ENCODE measurements around the gene DNLZ. TPM values are rescaled to one million over a fixed set of nuclear protein-coding genes. Genes with fewer than 3 reads are reported as not detected.

Gene DNLZ
- total RNA-seq, 4 donors from 2014 or later: 5.6 to 19.8 (median 13.5) TPM

- no peak for TF ChIP-seq POLR2A (IDR thresholded peaks at IDR 0.05)
- TF ChIP-seq CTCF (IDR thresholded peaks at IDR 0.05): no peak
- DNase-seq: no peak
- H3K27me3 ChIP-seq: no peaks in the 10 kb centered on the region
- H3K4me1 ChIP-seq: peaks cover 0 to 23% (median 9%) of the 10 kb centered on the region in 4 donors
- peaks cover 0 to 65% (median 0%) of the 10 kb centered on the region in 3 donors for H3K36me3 ChIP-seq
- no peak overlapping the region for H3K27ac ChIP-seq
- H3K9me3 ChIP-seq: no peaks in the 10 kb centered on the region
- H3K4me3 ChIP-seq: no peak overlapping the region
Measured at GRCh38 chr9:136395020-136395340, 31.4 kb upstream of the DNLZ start.

DNA sequence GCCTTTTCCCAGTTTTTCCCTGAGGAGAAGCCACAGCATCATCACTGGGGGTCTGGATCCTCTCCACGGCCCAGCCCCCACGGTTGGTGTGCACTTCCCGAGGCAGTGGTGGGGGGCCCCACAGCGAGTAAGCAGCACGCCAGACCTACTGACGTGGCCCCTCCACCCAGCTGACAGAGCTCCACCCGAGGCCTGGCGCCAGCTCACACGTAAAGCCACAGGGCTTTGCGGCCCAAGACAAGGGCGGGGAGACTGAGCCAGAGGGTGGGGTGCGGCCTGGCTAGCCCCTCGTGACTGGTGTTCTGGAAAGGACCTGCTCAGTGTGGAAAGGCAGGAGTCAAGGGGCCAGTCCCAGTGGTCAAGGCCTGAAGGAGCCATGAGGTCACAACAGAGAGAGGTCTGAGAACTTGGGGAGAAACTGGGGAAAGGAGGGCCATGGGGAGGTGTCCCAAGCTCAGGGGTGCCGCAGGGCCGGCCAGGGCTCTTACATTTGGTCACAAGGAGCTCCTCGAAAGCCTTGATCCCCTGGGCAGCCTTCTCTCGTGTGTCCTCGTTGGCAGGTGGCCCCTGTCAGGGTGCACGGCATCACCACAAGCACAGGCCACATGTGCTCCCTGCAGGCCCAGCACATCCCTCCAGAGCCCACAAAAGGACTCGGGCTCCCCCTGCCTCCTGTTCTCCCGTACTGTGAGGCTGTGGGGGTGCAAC, 30.9 kb upstream of the DNLZ start:
- Histone ChIP-seq H3K9me3 (no peaks in the 10 kb centered on the region), H3K4me1 (peaks cover 0 to 22% (median 8%) of the 10 kb centered on the region in 4 donors), H3K27ac (no peak overlapping the region), H3K4me3 (no peak overlapping the region), H3K36me3 (peaks cover 0 to 70% (median 0%) of the 10 kb centered on the region in 3 donors), H3K27me3 (no peaks in the 10 kb centered on the region)
- TF ChIP-seq CTCF (IDR thresholded peaks at IDR 0.05): no peak
- TF ChIP-seq POLR2A (IDR thresholded peaks at IDR 0.05): no peak
- no peak for DNase-seq

DNA sequence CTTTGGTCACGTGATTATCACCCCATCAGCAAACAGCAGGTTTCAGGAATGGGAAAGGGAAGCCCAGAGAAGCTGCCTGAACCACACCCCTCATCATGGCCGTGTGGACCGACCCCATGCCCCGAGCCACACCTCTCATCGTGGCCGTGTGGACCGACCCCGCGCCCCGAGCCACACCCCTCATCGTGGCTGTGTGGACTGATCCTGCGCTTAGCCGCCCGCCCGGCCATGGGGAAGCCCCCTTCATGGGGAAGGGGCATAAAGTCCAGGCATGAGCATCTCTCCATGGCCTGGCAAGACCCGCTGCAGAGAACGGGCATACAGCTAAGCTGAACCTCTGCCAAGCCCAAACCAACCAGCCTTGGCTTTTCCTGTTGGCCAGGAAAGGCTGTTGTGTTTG, 30.0 kb upstream of the DNLZ start:
- Histone ChIP-seq H3K27me3 (no peaks in the 10 kb centered on the region), H3K4me3 (no peak overlapping the region), H3K27ac (no peak overlapping the region), H3K4me1 (peaks cover 0 to 13% (median 2%) of the 10 kb centered on the region in 4 donors), H3K9me3 (no peaks in the 10 kb centered on the region), H3K36me3 (peaks cover 0 to 78% (median 0%) of the 10 kb centered on the region in 3 donors)
- no peak for DNase-seq
- TF ChIP-seq CTCF (IDR thresholded peaks at IDR 0.05): no peak
- TF ChIP-seq POLR2A (IDR thresholded peaks at IDR 0.05): no peak

GRCh38 chr9:136392538-136393449, 29.2 kb upstream of the DNLZ start:
- H3K27me3 ChIP-seq: no peaks in the 10 kb centered on the region
- H3K9me3 ChIP-seq: no peaks in the 10 kb centered on the region
- H3K27ac ChIP-seq: no peak overlapping the region
- peaks cover 0 to 83% (median 0%) of the 10 kb centered on the region in 3 donors for H3K36me3 ChIP-seq
- H3K4me3 ChIP-seq: no peak overlapping the region
- TF ChIP-seq POLR2A (IDR thresholded peaks at IDR 0.05) (no peak), CTCF (IDR thresholded peaks at IDR 0.05) (no peak)
- peaks cover 0 to 12% (median 0%) of the 10 kb centered on the region in 4 donors for H3K4me1 ChIP-seq
- DNase-seq: no peak

GRCh38 chr9:136391737-136392537, 28.4 kb upstream of the DNLZ start:
- Histone ChIP-seq H3K27me3 (no peaks in the 10 kb centered on the region), H3K36me3 (peaks cover 0 to 85% (median 0%) of the 10 kb centered on the region in 3 donors), H3K4me1 (peaks cover 0 to 12% (median 0%) of the 10 kb centered on the region in 4 donors), H3K27ac (no peak overlapping the region), H3K9me3 (no peaks in the 10 kb centered on the region), H3K4me3 (no peak overlapping the region)
- no peak for DNase-seq
- TF ChIP-seq CTCF (IDR thresholded peaks at IDR 0.05) (no peak), POLR2A (IDR thresholded peaks at IDR 0.05) (no peak)
